BJ (cell line): ENCODE measurements around the gene MAPK11. TPM values are rescaled to one million over a fixed set of nuclear protein-coding genes. Genes with fewer than 3 reads are reported as not detected.

Experiments
- CTCF ChIA-PET: fragments of 350-600 bp; formaldehyde crosslinking; extraction: SDS; loops from one replicate; lab custom pipeline; 2021; ENCODE audit warnings: antibody characterized with exemption, inconsistent platforms; lab: Yijun Ruan, JAX
- POLR2A ChIA-PET: fragments of 300-600 bp; sonication (Branson Sonifier 250); formaldehyde crosslinking; extraction: SDS; loops from one replicate; lab custom pipeline; 2021; ENCODE audit warnings: antibody characterized with exemption; lab: Charles Lee
- DNase-seq: peaks from one replicate; pipeline ENCODE4 v3.0.0-alpha.2; 2011; ENCODE audit warnings: low read depth
- H3K27me3 ChIP-seq: 2 replicates; pipeline ENCODE4 v1.6.0; 2011; ENCODE audit warnings: low read length; ENCODE audit not compliant: control insufficient read depth, insufficient read depth
- H3K36me3 ChIP-seq: 2 replicates; pipeline ENCODE4 v1.5.1; 2011; ENCODE audit warnings: low read length; ENCODE audit not compliant: control insufficient read depth, insufficient read depth
- H3K4me3 ChIP-seq: 2 replicates; pipeline ENCODE4 v1.5.1; 2011; ENCODE audit warnings: low read depth, mild to moderate bottlenecking, control low read depth, low read length
- polyA plus RNA-seq: library from polyadenylated mRNA; depleted of rRNA; stranded (reverse); fragments of >200 nt; gene quantifications from 2 replicates; pipeline ENCODE4 v1.2.3, GENCODE V29; 2011
- TF ChIP-seq, protein P1 (sequence below): IDR thresholded peaks from 2 replicates; pipeline ENCODE4 v1.5.1; 2011; ENCODE audit warnings: low read depth, mild to moderate bottlenecking, control low read depth, inconsistent platforms, low read length, moderate library complexity; ENCODE audit not compliant: insufficient read depth

Gene MAPK11
- polyA plus RNA-seq, 1 experiment: 19.6 TPM

- Histone ChIP-seq H3K27me3 (no peaks in the 10 kb centered on the region), H3K36me3 (peaks cover 14% of the 10 kb centered on the region), H3K4me3 (no peak overlapping the region)
- CTCF ChIA-PET: interaction anchor here (0.8 to 3.3 kb wide), 4 partner anchors 9 to 264 kb away, joined by 3 to 26 read pairs (median 5); no protein-coding TSS in a partner anchor
- no peak for DNase-seq
- TF ChIP-seq, protein P1, sequence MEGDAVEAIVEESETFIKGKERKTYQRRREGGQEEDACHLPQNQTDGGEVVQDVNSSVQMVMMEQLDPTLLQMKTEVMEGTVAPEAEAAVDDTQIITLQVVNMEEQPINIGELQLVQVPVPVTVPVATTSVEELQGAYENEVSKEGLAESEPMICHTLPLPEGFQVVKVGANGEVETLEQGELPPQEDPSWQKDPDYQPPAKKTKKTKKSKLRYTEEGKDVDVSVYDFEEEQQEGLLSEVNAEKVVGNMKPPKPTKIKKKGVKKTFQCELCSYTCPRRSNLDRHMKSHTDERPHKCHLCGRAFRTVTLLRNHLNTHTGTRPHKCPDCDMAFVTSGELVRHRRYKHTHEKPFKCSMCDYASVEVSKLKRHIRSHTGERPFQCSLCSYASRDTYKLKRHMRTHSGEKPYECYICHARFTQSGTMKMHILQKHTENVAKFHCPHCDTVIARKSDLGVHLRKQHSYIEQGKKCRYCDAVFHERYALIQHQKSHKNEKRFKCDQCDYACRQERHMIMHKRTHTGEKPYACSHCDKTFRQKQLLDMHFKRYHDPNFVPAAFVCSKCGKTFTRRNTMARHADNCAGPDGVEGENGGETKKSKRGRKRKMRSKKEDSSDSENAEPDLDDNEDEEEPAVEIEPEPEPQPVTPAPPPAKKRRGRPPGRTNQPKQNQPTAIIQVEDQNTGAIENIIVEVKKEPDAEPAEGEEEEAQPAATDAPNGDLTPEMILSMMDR: no peak
- POLR2A ChIA-PET: interaction anchor here (0.6 kb wide), 1 partner anchor 11 kb away, joined by 4 read pairs; no protein-coding TSS in a partner anchor
Measured at GRCh38 chr22:50232481-50233151, 37.6 kb downstream of the MAPK11 start.

DNA sequence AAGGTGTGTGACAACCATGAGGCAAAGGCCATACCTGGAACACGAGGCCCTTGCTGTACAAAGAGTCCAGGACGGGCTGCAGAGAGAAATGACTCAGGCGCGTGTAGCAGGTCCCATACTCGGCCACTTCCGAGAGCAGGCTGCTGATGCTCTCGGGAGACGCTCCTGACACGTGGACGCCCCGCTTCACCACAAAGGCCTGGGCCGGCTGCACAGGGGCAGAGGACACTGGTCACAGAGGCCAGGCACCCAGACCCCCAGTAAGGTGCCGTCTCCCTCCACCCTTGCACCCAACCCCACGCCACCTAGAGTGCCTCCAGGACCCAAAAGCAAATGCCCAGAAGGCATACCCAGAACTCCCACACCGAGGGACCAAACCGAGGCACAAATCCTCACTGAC is 40.8 kb downstream of the MAPK11 start:
- Histone ChIP-seq H3K4me3 (no peak overlapping the region), H3K36me3 (peaks cover 17% of the 10 kb centered on the region), H3K27me3 (no peaks in the 10 kb centered on the region)
- ChIA-PET CTCF (interaction anchor here (1.1 to 1.4 kb wide), 2 partner anchors 10 to 12 kb away, joined by 4 to 5 read pairs; no protein-coding TSS in a partner anchor), POLR2A (no interaction called here)
- no peak for DNase-seq
- TF ChIP-seq, protein P1: no peak

GRCh38 chr22:50228366-50228765 is 41.8 kb downstream of the MAPK11 start:
- ChIA-PET POLR2A (no interaction called here), CTCF (interaction anchor here (2.2 kb wide), 1 partner anchor 8 kb away, joined by 9 read pairs; no protein-coding TSS in a partner anchor)
- H3K27me3 ChIP-seq: no peaks in the 10 kb centered on the region
- DNase-seq: no peak
- TF ChIP-seq, protein P1: no peak
- no peak overlapping the region for H3K4me3 ChIP-seq
- peaks cover 24% of the 10 kb centered on the region for H3K36me3 ChIP-seq

DNA sequence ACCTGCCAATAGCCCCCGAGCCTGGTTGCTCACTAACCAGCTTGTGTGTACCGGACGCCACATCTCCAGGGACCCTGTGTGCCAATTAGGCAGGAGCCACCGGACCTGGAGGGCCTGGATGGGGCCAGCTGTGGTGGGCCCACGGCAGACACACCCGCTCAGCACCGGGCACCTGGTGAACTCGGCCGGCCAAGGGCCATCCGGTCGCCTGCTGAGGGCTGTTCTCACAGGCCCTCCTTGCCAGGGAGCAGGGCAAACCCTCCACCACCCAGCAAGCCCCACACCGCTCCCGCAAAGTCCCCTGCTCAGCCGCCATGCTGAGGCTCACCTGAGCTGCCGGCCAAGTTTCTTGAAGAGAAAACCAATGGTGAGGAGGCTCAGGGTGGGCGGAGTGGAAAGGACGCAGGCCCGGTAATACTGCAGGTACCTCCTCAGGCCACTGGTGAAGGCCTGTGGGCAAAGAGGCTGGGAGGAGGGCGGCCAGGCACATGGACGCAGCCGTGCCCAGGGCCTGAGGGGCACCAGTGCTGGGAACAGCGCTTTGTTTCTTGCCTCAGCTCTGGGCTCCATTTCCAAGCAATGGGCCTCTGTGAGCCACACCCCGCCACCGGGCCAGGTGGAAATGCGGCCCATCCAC is 42.5 kb downstream of the MAPK11 start:
- DNase-seq: no peak
- TF ChIP-seq, protein P1: no peak
- CTCF ChIA-PET: interaction anchor here (2.2 kb wide), 1 partner anchor 9 kb away, joined by 9 read pairs; no protein-coding TSS in a partner anchor

GRCh38 chr22:50226875-50227165 is 43.4 kb downstream of the MAPK11 start:
- TF ChIP-seq, protein P1: no peak
- Histone ChIP-seq H3K27me3 (no peaks in the 10 kb centered on the region), H3K36me3 (peaks cover 28% of the 10 kb centered on the region), H3K4me3 (no peak overlapping the region)
- ChIA-PET POLR2A (no interaction called here), CTCF (interaction anchor here (0.6 to 2.2 kb wide), 3 partner anchors 10 to 50 kb away, joined by 3 to 9 read pairs (median 3); no protein-coding TSS in a partner anchor)
- no peak for DNase-seq

More for the DNA sequence above, 42.5 kb downstream of the MAPK11 start:
- Histone ChIP-seq H3K4me3 (no peak overlapping the region), H3K36me3 (peaks cover 25% of the 10 kb centered on the region), H3K27me3 (no peaks in the 10 kb centered on the region)
- POLR2A ChIA-PET: no interaction called here
